HEK293 (cell line): Measurements from ENCODE around the gene WNK4.

ENCODE experiments used
- CTCF ChIA-PET: fragments of 350-600 bp; formaldehyde crosslinking; extraction: SDS; loops from one replicate; lab custom pipeline; 2021; ENCODE audit warnings: antibody characterized with exemption; lab: Yijun Ruan, JAX
- POLR2A ChIA-PET: fragments of 300-600 bp; formaldehyde crosslinking; extraction: SDS; loops from one replicate; lab custom pipeline; 2020; ENCODE audit warnings: antibody characterized with exemption, inconsistent platforms; lab: Yijun Ruan, JAX
- H3K27ac ChIP-seq: fragments of 200-500 bp; sonication (Bioruptor generic); 2 replicates; pipeline ENCODE4 v1.5.1; 2014; ENCODE audit warnings: low read depth, low read length, control low read depth, inconsistent platforms; ENCODE audit errors: extremely low read depth
- H3K36me3 ChIP-seq, 2 experiments: fragments of 200-500 bp in 1 of 2; sonication (Bioruptor generic) in 1 of 2; 1 replicate in 1 of 2; 2 replicates in 1 of 2; pipeline ENCODE4 v1.5.1; 2014 to 2017; ENCODE audit warnings: inconsistent platforms in 2 of 2, low read length in 2 of 2; ENCODE audit not compliant: control insufficient read depth in 2 of 2, insufficient read depth in 1 of 2
- H3K4me1 ChIP-seq: fragments of 200-500 bp; sonication (Bioruptor generic); 2 replicates; pipeline ENCODE4 v1.5.1; 2014; ENCODE audit warnings: mild to moderate bottlenecking, low read length, inconsistent platforms; ENCODE audit not compliant: control insufficient read depth, insufficient read depth
- H3K4me3 ChIP-seq: 2 replicates; pipeline ENCODE4 v1.5.1; 2011; ENCODE audit warnings: low read depth, mild to moderate bottlenecking, control low read depth, low read length, moderate library complexity
- H3K9me3 ChIP-seq: fragments of 200-500 bp; sonication (Bioruptor generic); 2 replicates; pipeline ENCODE4 v1.5.1; 2014; ENCODE audit warnings: low read depth, low read length, inconsistent platforms; ENCODE audit not compliant: control insufficient read depth, insufficient read depth
- BCL11A ChIP-seq: fragments of 450-650 bp; formaldehyde crosslinking; IDR thresholded peaks from 2 replicates; pipeline ENCODE4 v1.5.1; 2016; ENCODE audit warnings: low read depth, missing biosample characterization, missing genetic modification characterization
- IKZF3 ChIP-seq: fragments of 450-650 bp; IDR thresholded peaks from 2 replicates; pipeline ENCODE4 v1.5.0; 2018; ENCODE audit warnings: missing biosample characterization, mild to moderate bottlenecking, missing genetic modification characterization, moderate library complexity
- KLF1 ChIP-seq: fragments of 450-650 bp; formaldehyde crosslinking; IDR thresholded peaks from 2 replicates; pipeline ENCODE4 v1.5.1; 2016; ENCODE audit warnings: missing biosample characterization, missing genetic modification characterization
- ZNF184 ChIP-seq: fragments of 450-650 bp; IDR thresholded peaks from 2 replicates; pipeline ENCODE4 v1.5.1; 2018; ENCODE audit warnings: missing biosample characterization, mild to moderate bottlenecking, missing genetic modification characterization
- ZNF341 ChIP-seq: fragments of 450-650 bp; formaldehyde crosslinking; IDR thresholded peaks from 2 replicates; pipeline ENCODE4; 2016; ENCODE audit warnings: low read depth, missing biosample characterization, missing genetic modification characterization
- ZNF555 ChIP-seq: fragments of 450-650 bp; formaldehyde crosslinking; conservative IDR thresholded peaks from 2 replicates; pipeline ENCODE4 v1.5.1; 2017; ENCODE audit warnings: missing biosample characterization, mild to moderate bottlenecking, missing genetic modification characterization, inconsistent platforms
- ZNF747 ChIP-seq: fragments of 450-650 bp; formaldehyde crosslinking; IDR thresholded peaks from 2 replicates; pipeline ENCODE4 v1.5.1; 2016; ENCODE audit warnings: missing biosample characterization, missing genetic modification characterization
- ZNF792 ChIP-seq: fragments of 450-650 bp; formaldehyde crosslinking; IDR thresholded peaks from 2 replicates; pipeline ENCODE4 v1.5.1; 2016; ENCODE audit warnings: missing biosample characterization, missing genetic modification characterization
- ZNF837 ChIP-seq: fragments of 450-650 bp; formaldehyde crosslinking; IDR thresholded peaks from 2 replicates; pipeline ENCODE4 v1.5.1; 2016; ENCODE audit warnings: missing biosample characterization, missing genetic modification characterization
- ZSCAN23 ChIP-seq: fragments of 450-650 bp; formaldehyde crosslinking; IDR thresholded peaks from 2 replicates; pipeline ENCODE4 v1.5.1; 2016; ENCODE audit warnings: missing biosample characterization, missing genetic modification characterization
- TF ChIP-seq, protein P1 (sequence below): fragments of 450-650 bp; formaldehyde crosslinking; IDR thresholded peaks from 2 replicates; pipeline ENCODE4 v1.5.1; 2016; ENCODE audit warnings: missing biosample characterization, missing genetic modification characterization
- TF ChIP-seq, protein P2 (sequence below): fragments of 450-650 bp; formaldehyde crosslinking; IDR thresholded peaks from 2 replicates; pipeline ENCODE4; 2016; ENCODE audit warnings: missing biosample characterization, missing genetic modification characterization
- TF ChIP-seq, protein P3 (sequence below): fragments of 450-650 bp; formaldehyde crosslinking; IDR thresholded peaks from 2 replicates; pipeline ENCODE4 v1.5.1; 2016; ENCODE audit warnings: missing biosample characterization, missing genetic modification characterization
- TF ChIP-seq, protein P4 (sequence below): fragments of 450-650 bp; formaldehyde crosslinking; conservative IDR thresholded peaks from 2 replicates; pipeline ENCODE4 v1.5.1; 2016; ENCODE audit warnings: low read depth, missing biosample characterization, missing genetic modification characterization
- TF ChIP-seq, protein P5 (sequence below): fragments of 450-650 bp; formaldehyde crosslinking; IDR thresholded peaks from 2 replicates; pipeline ENCODE4 v1.5.1; 2016; ENCODE audit warnings: missing biosample characterization, missing genetic modification characterization

Gene WNK4

DNA sequence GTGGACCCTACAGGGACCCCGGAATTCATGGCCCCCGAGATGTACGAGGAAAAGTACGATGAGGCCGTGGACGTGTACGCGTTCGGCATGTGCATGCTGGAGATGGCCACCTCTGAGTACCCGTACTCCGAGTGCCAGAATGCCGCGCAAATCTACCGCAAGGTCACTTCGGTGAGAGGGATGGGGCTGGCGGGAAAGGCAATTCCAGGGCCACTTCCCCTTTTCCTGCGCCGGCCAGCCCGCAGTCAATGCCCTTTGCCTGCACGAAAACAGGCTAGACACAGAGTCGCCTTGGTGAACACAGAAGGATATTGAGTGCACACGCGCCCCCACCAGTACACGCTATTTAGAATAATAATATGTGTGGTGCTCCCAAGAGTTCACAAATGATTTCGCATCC lies 4.0 kb downstream of the WNK4 start:
- H3K4me3 ChIP-seq, result no peak overlapping the region
- H3K4me1 ChIP-seq, result peaks cover 5% of the 10 kb centered on the region; the same call in 1 of the 2 replicates
- POLR2A ChIA-PET, result interaction anchor here (0.9 to 1.3 kb wide), 2 partner anchors 11 to 15 kb away, joined by 3 to 8 read pairs; partner anchors contain the start of genes CNTD1 and VPS25
- TF ChIP-seq BCL11A (tag by site-specific recombination), result no peak
- TF ChIP-seq, protein P1, sequence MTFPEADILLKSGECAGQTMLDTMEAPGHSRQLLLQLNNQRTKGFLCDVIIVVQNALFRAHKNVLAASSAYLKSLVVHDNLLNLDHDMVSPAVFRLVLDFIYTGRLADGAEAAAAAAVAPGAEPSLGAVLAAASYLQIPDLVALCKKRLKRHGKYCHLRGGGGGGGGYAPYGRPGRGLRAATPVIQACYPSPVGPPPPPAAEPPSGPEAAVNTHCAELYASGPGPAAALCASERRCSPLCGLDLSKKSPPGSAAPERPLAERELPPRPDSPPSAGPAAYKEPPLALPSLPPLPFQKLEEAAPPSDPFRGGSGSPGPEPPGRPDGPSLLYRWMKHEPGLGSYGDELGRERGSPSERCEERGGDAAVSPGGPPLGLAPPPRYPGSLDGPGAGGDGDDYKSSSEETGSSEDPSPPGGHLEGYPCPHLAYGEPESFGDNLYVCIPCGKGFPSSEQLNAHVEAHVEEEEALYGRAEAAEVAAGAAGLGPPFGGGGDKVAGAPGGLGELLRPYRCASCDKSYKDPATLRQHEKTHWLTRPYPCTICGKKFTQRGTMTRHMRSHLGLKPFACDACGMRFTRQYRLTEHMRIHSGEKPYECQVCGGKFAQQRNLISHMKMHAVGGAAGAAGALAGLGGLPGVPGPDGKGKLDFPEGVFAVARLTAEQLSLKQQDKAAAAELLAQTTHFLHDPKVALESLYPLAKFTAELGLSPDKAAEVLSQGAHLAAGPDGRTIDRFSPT (tag by site-specific recombination), result no peak
- TF ChIP-seq, protein P2, sequence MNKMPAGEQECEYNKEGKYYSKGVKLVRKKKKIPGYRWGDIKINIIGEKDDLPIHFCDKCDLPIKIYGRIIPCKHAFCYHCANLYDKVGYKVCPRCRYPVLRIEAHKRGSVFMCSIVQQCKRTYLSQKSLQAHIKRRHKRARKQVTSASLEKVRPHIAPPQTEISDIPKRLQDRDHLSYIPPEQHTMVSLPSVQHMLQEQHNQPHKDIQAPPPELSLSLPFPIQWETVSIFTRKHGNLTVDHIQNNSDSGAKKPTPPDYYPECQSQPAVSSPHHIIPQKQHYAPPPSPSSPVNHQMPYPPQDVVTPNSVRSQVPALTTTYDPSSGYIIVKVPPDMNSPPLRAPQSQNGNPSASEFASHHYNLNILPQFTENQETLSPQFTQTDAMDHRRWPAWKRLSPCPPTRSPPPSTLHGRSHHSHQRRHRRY (tag by site-specific recombination), result no peak
- TF ChIP-seq, protein P3, sequence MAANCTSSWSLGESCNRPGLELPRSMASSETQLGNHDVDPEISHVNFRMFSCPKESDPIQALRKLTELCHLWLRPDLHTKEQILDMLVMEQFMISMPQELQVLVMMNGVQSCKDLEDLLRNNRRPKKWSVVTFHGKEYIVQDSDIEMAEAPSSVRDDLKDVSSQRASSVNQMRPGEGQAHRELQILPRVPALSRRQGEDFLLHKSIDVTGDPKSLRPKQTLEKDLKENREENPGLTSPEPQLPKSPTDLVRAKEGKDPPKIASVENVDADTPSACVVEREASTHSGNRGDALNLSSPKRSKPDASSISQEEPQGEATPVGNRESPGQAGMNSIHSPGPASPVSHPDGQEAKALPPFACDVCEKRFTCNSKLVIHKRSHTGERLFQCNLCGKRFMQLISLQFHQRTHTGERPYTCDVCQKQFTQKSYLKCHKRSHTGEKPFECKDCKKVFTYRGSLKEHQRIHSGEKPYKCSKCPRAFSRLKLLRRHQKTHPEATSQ, result no peak
- TF ChIP-seq ZNF555 (tag by site-specific recombination), result no peak
- TF ChIP-seq, all 188 proteins: peak for 0
- peaks cover 0 to 24% of the 10 kb centered on the region in 2 experiments; a peak in 2 of 3 replicates for H3K36me3 ChIP-seq
- H3K9me3 ChIP-seq, result no peaks in the 10 kb centered on the region
- no peak overlapping the region for H3K27ac ChIP-seq
- CTCF ChIA-PET, result interaction anchor here (1.0 kb wide), 1 partner anchor 21 kb away, joined by 3 read pairs; no protein-coding TSS in a partner anchor

DNA sequence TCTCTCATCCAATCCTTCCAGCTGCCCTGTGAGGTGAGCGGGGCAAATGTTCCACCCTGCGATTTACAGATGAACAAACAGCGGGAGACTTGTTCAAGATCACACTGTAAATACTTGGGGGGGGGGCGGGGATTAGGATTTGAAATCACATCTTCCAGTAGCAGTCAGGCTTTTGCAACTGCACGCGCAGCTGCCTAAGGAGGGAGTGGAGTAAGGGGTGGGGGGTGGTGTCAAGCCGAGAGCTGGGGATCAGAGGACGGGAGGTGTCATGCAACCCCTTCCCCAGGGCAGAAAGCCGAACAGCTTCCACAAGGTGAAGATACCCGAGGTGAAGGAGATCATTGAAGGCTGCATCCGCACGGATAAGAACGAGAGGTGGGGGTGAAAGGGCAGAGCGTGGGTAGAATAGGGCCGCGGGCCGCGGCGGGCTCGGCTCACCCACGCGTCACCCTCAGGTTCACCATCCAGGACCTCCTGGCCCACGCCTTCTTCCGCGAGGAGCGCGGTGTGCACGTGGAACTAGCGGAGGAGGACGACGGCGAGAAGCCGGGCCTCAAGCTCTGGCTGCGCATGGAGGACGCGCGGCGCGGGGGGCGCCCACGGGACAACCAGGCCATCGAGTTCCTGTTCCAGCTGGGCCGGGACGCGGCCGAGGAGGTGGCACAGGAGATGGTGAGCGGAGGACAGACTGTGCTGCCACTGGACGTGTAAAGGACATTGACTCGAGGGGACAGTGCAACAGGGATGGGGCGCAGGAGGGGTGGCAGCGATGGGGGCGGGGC lies 4.6 kb downstream of the WNK4 start:
- ChIA-PET CTCF (interaction anchor here (0.5 to 1.4 kb wide), 4 partner anchors 21 to 1391 kb away, joined by 3 to 5 read pairs (median 4); partner anchors contain the start of gene BECN1), POLR2A (interaction anchor here (0.9 to 2.8 kb wide), 3 partner anchors 11 to 14 kb away, joined by 3 to 9 read pairs (median 8); partner anchors contain the start of genes CNTD1 and VPS25)
- TF ChIP-seq, protein P4, sequence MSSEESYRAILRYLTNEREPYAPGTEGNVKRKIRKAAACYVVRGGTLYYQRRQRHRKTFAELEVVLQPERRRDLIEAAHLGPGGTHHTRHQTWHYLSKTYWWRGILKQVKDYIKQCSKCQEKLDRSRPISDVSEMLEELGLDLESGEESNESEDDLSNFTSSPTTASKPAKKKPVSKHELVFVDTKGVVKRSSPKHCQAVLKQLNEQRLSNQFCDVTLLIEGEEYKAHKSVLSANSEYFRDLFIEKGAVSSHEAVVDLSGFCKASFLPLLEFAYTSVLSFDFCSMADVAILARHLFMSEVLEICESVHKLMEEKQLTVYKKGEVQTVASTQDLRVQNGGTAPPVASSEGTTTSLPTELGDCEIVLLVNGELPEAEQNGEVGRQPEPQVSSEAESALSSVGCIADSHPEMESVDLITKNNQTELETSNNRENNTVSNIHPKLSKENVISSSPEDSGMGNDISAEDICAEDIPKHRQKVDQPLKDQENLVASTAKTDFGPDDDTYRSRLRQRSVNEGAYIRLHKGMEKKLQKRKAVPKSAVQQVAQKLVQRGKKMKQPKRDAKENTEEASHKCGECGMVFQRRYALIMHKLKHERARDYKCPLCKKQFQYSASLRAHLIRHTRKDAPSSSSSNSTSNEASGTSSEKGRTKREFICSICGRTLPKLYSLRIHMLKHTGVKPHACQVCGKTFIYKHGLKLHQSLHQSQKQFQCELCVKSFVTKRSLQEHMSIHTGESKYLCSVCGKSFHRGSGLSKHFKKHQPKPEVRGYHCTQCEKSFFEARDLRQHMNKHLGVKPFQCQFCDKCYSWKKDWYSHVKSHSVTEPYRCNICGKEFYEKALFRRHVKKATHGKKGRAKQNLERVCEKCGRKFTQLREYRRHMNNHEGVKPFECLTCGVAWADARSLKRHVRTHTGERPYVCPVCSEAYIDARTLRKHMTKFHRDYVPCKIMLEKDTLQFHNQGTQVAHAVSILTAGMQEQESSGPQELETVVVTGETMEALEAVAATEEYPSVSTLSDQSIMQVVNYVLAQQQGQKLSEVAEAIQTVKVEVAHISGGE (tag by site-specific recombination), result no peak
- TF ChIP-seq ZNF184, result no peak
- TF ChIP-seq, protein P5, sequence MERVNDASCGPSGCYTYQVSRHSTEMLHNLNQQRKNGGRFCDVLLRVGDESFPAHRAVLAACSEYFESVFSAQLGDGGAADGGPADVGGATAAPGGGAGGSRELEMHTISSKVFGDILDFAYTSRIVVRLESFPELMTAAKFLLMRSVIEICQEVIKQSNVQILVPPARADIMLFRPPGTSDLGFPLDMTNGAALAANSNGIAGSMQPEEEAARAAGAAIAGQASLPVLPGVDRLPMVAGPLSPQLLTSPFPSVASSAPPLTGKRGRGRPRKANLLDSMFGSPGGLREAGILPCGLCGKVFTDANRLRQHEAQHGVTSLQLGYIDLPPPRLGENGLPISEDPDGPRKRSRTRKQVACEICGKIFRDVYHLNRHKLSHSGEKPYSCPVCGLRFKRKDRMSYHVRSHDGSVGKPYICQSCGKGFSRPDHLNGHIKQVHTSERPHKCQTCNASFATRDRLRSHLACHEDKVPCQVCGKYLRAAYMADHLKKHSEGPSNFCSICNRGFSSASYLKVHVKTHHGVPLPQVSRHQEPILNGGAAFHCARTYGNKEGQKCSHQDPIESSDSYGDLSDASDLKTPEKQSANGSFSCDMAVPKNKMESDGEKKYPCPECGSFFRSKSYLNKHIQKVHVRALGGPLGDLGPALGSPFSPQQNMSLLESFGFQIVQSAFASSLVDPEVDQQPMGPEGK (tag by site-specific recombination), result no peak
- TF ChIP-seq ZNF747 (tag by site-specific recombination), result no peak
- no peak for TF ChIP-seq ZNF341
- TF ChIP-seq KLF1 (tag by site-specific recombination), result no peak
- TF ChIP-seq ZNF837 (tag by site-specific recombination), result no peak
- no peak for TF ChIP-seq IKZF3 (tag by site-specific recombination)
- no peak for TF ChIP-seq ZSCAN23 (tag by site-specific recombination)
- no peak for TF ChIP-seq ZNF792 (tag by site-specific recombination)
- H3K36me3 ChIP-seq, result peaks cover 0 to 19% of the 10 kb centered on the region in 2 experiments; a peak in 2 of 3 replicates
- H3K4me1 ChIP-seq, result peaks cover 2% of the 10 kb centered on the region; the same call in 1 of the 2 replicates
- H3K9me3 ChIP-seq, result no peaks in the 10 kb centered on the region
- H3K27ac ChIP-seq, result no peak overlapping the region
- H3K4me3 ChIP-seq, result no peak overlapping the region
